ENCODE data around the gene EFNB3.

Gene EFNB3

GRCh38 chr17:7687072-7687907 lies 17.7 kb upstream of the EFNB3 start, which contains the start of gene TP53:
Gene TP53 (minus strand): TSS chr17:7687490. CDS start chr17:7676594, 10,896 bp downstream.
- no peak for TF ChIP-seq CTCF (IDR thresholded peaks at IDR 0.05)
- Histone ChIP-seq H3K27ac (peak within 1 kb of the TSS; percentile 95 to 96), H3K4me3 (peak within 1 kb of the TSS; percentile 91)
- DNase-seq (ENCODE audit: low spot score): peak; percentile 89

GRCh38 chr17:7687908-7688807 lies 16.8 kb upstream of the EFNB3 start, which contains the start of gene WRAP53:
Gene WRAP53 (plus strand): TSS chr17:7688477. CDS start chr17:7688649, 172 bp downstream.
- DNase-seq (ENCODE audit: low spot score): peak; percentile 99
- Histone ChIP-seq H3K4me3 (peak within 1 kb of the TSS; percentile 91), H3K27ac (peak within 1 kb of the TSS; percentile 95 to 96)
- TF ChIP-seq CTCF (IDR thresholded peaks at IDR 0.05): peak; percentile 92

- no peak for TF ChIP-seq CTCF (IDR thresholded peaks at IDR 0.05)
- no peak for DNase-seq (ENCODE audit: low spot score)
- Histone ChIP-seq H3K27ac (peak overlapping the region; percentile 20 to 95), H3K4me3 (peak overlapping the region; percentile 91)
Observed at GRCh38 chr17:7688808-7689316, 16.1 kb upstream of the EFNB3 start.

- no peak for DNase-seq (ENCODE audit: low spot score)
- no peak for TF ChIP-seq CTCF (IDR thresholded peaks at IDR 0.05)
Observed at GRCh38 chr17:7695586-7695985, 9.4 kb upstream of the EFNB3 start.

GRCh38 chr17:7697828-7698588 lies 7.0 kb upstream of the EFNB3 start:
- no peak for TF ChIP-seq CTCF (IDR thresholded peaks at IDR 0.05)
- H3K4me3 ChIP-seq: no peak overlapping the region
- no peak overlapping the region for H3K27ac ChIP-seq
- no peak for DNase-seq (ENCODE audit: low spot score)

More at GRCh38 chr17:7695586-7695985, 9.4 kb upstream of the EFNB3 start:
- no peak overlapping the region for H3K27ac ChIP-seq
- no peak overlapping the region for H3K4me3 ChIP-seq

GRCh38 chr17:7700510-7700909 lies 4.5 kb upstream of the EFNB3 start:
- Histone ChIP-seq H3K4me3 (no peak overlapping the region), H3K27ac (no peak overlapping the region)
- TF ChIP-seq CTCF (IDR thresholded peaks at IDR 0.05): no peak
- no peak for DNase-seq (ENCODE audit: low spot score)

Measured in coronary artery (tissue), 2 donors.